Activated gamma-delta T cell treated with anti-CD3 and anti-CD28 coated beads, Interleukin-2, amount 50 U/mL, for 16 hours (primary cell): Measurements from ENCODE around the gene MRPS12.

Source experiments
- DNase-seq: peaks from one replicate; pipeline ENCODE4 v3.0.0-alpha.2; 2020; ENCODE audit warnings: low read depth

The MRPS12 gene

GRCh38 chr19:38911388-38912001 lies 19.2 kb upstream of the MRPS12 start:
- DNase-seq = no peak

GRCh38 chr19:38912600-38913514 lies 17.9 kb upstream of the MRPS12 start:
- no peak for DNase-seq

- no peak for DNase-seq
Measured at GRCh38 chr19:38913958-38914357, 16.8 kb upstream of the MRPS12 start.

- DNase-seq = no peak
Measured at GRCh38 chr19:38915329-38916321, 15.1 kb upstream of the MRPS12 start.

- DNase-seq = no peak
Measured at GRCh38 chr19:38917516-38917915, 13.2 kb upstream of the MRPS12 start.

GRCh38 chr19:38917921-38918491 lies 12.7 kb upstream of the MRPS12 start:
- no peak for DNase-seq

GRCh38 chr19:38918526-38918925 lies 12.2 kb upstream of the MRPS12 start:
- no peak for DNase-seq

GRCh38 chr19:38919837-38920601 lies 10.7 kb upstream of the MRPS12 start:
- DNase-seq = no peak

GRCh38 chr19:38920602-38921419 lies 9.9 kb upstream of the MRPS12 start:
- no peak for DNase-seq

GRCh38 chr19:38921420-38922274 lies 9.1 kb upstream of the MRPS12 start:
- DNase-seq = no peak

GRCh38 chr19:38922482-38922881 lies 8.3 kb upstream of the MRPS12 start:
- no peak for DNase-seq

GRCh38 chr19:38924388-38924787 lies 6.4 kb upstream of the MRPS12 start:
- DNase-seq = no peak

GRCh38 chr19:38928391-38929001 lies 2.2 kb upstream of the MRPS12 start:
- no peak for DNase-seq

- DNase-seq = peak; percentile 88
Measured at GRCh38 chr19:38929929-38930775, 592 bp upstream of the MRPS12 start, which contains the start of gene SARS2. Gene SARS2, minus strand, starts transcription at chr19:38930763. Its CDS starts 27 bp downstream, at chr19:38930736.

GRCh38 chr19:38931521-38931793 lies 713 bp downstream of the MRPS12 start:
- DNase-seq = no peak

GRCh38 chr19:38932425-38933179 lies 1.9 kb downstream of the MRPS12 start:
- DNase-seq = no peak

GRCh38 chr19:38933544-38933943 lies 2.8 kb downstream of the MRPS12 start:
- no peak for DNase-seq
